ENCODE data around the gene TOMM20L.
A peak's percentile ranks its signal among the peaks of the same experiment; 100 is the strongest.
"Not testable (repeated sequence)": the region's sequence is repeated elsewhere in the genome, so short reads cannot be mapped to it uniquely, and the experiment has no call there.

The TOMM20L gene

GRCh38 chr14:58395812-58396788 is at the start of gene TOMM20L:
Gene TOMM20L, plus strand, starts transcription at chr14:58395930. Its CDS starts 28 bp downstream, at chr14:58395958.
- DNase-seq (ENCODE audit: low spot score in 2 of 2), result peak; percentile 78 to 84

GRCh38 chr14:58353516-58354299 is 42.0 kb upstream of the TOMM20L start:
- H3K4me3 ChIP-seq, result no peak overlapping the region
- H3K9me3 ChIP-seq, result no peaks in the 10 kb centered on the region
- in situ Hi-C loops (cut with MboI; ENCODE audit: low sequenced_read_pairs), result no loop called here

More at GRCh38 chr14:58395812-58396788, at the start of gene TOMM20L:
- H3K4me1 ChIP-seq, result peaks cover 19% of the 10 kb centered on the region
- H3K4me3 ChIP-seq, result peak within 1 kb of the TSS; percentile 27
- no peaks in the 10 kb centered on the region for H3K9me3 ChIP-seq
- in situ Hi-C loops (cut with MboI; ENCODE audit: low sequenced_read_pairs), result no loop called here
- H3K27me3 ChIP-seq (ENCODE audit: low read depth), result no peaks in the 10 kb centered on the region
- no peaks in the 10 kb centered on the region for H3K36me3 ChIP-seq (replicated peaks)

GRCh38 chr14:58354808-58355207 is 40.9 kb upstream of the TOMM20L start:
- Histone ChIP-seq H3K4me1 (peaks cover 7% of the 10 kb centered on the region), H3K9me3 (no peaks in the 10 kb centered on the region), H3K4me3 (no peak overlapping the region), H3K27me3 (ENCODE audit: low read depth) (no peaks in the 10 kb centered on the region), H3K36me3 (replicated peaks) (peaks cover 9% of the 10 kb centered on the region; the same call in 1 of the 2 replicates)
- in situ Hi-C loops (cut with MboI; ENCODE audit: low sequenced_read_pairs), result no loop called here
- no peak for DNase-seq (ENCODE audit: low spot score in 2 of 2)

More at GRCh38 chr14:58353516-58354299, 42.0 kb upstream of the TOMM20L start:
- peaks cover 7% of the 10 kb centered on the region for H3K4me1 ChIP-seq
- DNase-seq (ENCODE audit: low spot score in 2 of 2), result no peak
- peaks cover 13% of the 10 kb centered on the region; the same call in 1 of the 2 replicates for H3K36me3 ChIP-seq (replicated peaks)
- H3K27me3 ChIP-seq (ENCODE audit: low read depth), result no peaks in the 10 kb centered on the region

- Histone ChIP-seq H3K4me3 (no peak overlapping the region), H3K4me1 (peaks cover 7% of the 10 kb centered on the region), H3K36me3 (replicated peaks) (peaks cover 9% of the 10 kb centered on the region; the same call in 1 of the 2 replicates), H3K27me3 (ENCODE audit: low read depth) (no peaks in the 10 kb centered on the region), H3K9me3 (no peaks in the 10 kb centered on the region)
- in situ Hi-C loops (cut with MboI; ENCODE audit: low sequenced_read_pairs), result no loop called here
- DNase-seq (ENCODE audit: low spot score in 2 of 2), result no peak
Observed at GRCh38 chr14:58356268-58356667, 39.5 kb upstream of the TOMM20L start.

- H3K9me3 ChIP-seq; H3K4me3 ChIP-seq; DNase-seq (ENCODE audit: low spot score in 2 of 2); H3K4me1 ChIP-seq; in situ Hi-C loops (cut with MboI; ENCODE audit: low sequenced_read_pairs); H3K27me3 ChIP-seq (ENCODE audit: low read depth): not testable (repeated sequence)
- peaks cover 20% of the 10 kb centered on the region for H3K36me3 ChIP-seq (replicated peaks)
Observed at GRCh38 chr14:58362272-58362671, 33.5 kb upstream of the TOMM20L start.

- Histone ChIP-seq H3K9me3 (no peaks in the 10 kb centered on the region), H3K36me3 (replicated peaks) (peaks cover 20% of the 10 kb centered on the region), H3K4me1 (no peaks in the 10 kb centered on the region), H3K27me3 (ENCODE audit: low read depth) (no peaks in the 10 kb centered on the region), H3K4me3 (no peak overlapping the region)
- in situ Hi-C loops (cut with MboI; ENCODE audit: low sequenced_read_pairs), result no loop called here
- peak in 1 of 2 experiments; percentile 33 for DNase-seq (ENCODE audit: low spot score in 2 of 2)
Observed at GRCh38 chr14:58362798-58363412, 32.8 kb upstream of the TOMM20L start.

- DNase-seq (ENCODE audit: low spot score in 2 of 2), result no peak
- H3K4me1 ChIP-seq, result no peaks in the 10 kb centered on the region
- H3K36me3 ChIP-seq (replicated peaks), result peaks cover 20% of the 10 kb centered on the region
- H3K9me3 ChIP-seq, result no peaks in the 10 kb centered on the region
- no peaks in the 10 kb centered on the region for H3K27me3 ChIP-seq (ENCODE audit: low read depth)
- no peak overlapping the region for H3K4me3 ChIP-seq
- in situ Hi-C loops (cut with MboI; ENCODE audit: low sequenced_read_pairs), result no loop called here
Observed at GRCh38 chr14:58364316-58364715, 31.4 kb upstream of the TOMM20L start.

- DNase-seq (ENCODE audit: low spot score in 2 of 2), result no peak
- no peaks in the 10 kb centered on the region for H3K27me3 ChIP-seq (ENCODE audit: low read depth)
- no peaks in the 10 kb centered on the region for H3K9me3 ChIP-seq
- H3K4me3 ChIP-seq, result no peak overlapping the region
- in situ Hi-C loops (cut with MboI; ENCODE audit: low sequenced_read_pairs), result no loop called here
- peaks cover 24% of the 10 kb centered on the region for H3K36me3 ChIP-seq (replicated peaks)
- H3K4me1 ChIP-seq, result no peaks in the 10 kb centered on the region
Observed at GRCh38 chr14:58367296-58367695, 28.4 kb upstream of the TOMM20L start.

GRCh38 chr14:58368956-58369355 is 26.8 kb upstream of the TOMM20L start:
- in situ Hi-C loops (cut with MboI; ENCODE audit: low sequenced_read_pairs), result no loop called here
- no peak overlapping the region for H3K4me3 ChIP-seq
- peaks cover 24% of the 10 kb centered on the region for H3K36me3 ChIP-seq (replicated peaks)
- H3K27me3 ChIP-seq (ENCODE audit: low read depth), result no peaks in the 10 kb centered on the region
- no peak for DNase-seq (ENCODE audit: low spot score in 2 of 2)
- H3K4me1 ChIP-seq, result no peaks in the 10 kb centered on the region
- H3K9me3 ChIP-seq, result no peaks in the 10 kb centered on the region

GRCh38 chr14:58376791-58377190 is 18.9 kb upstream of the TOMM20L start:
- no peaks in the 10 kb centered on the region for H3K27me3 ChIP-seq (ENCODE audit: low read depth)
- H3K36me3 ChIP-seq (replicated peaks), result peaks cover 4% of the 10 kb centered on the region; the same call in 1 of the 2 replicates
- H3K9me3 ChIP-seq, result no peaks in the 10 kb centered on the region
- no peak overlapping the region for H3K4me3 ChIP-seq
- no peak for DNase-seq (ENCODE audit: low spot score in 2 of 2)
- no peaks in the 10 kb centered on the region for H3K4me1 ChIP-seq
- in situ Hi-C loops (cut with MboI; ENCODE audit: low sequenced_read_pairs), result no loop called here

GRCh38 chr14:58390830-58391229 is 4.9 kb upstream of the TOMM20L start:
- Histone ChIP-seq H3K4me3 (no peak overlapping the region), H3K4me1 (peaks cover 9% of the 10 kb centered on the region), H3K9me3 (no peaks in the 10 kb centered on the region), H3K36me3 (replicated peaks) (no peaks in the 10 kb centered on the region), H3K27me3 (ENCODE audit: low read depth) (no peaks in the 10 kb centered on the region)
- no peak for DNase-seq (ENCODE audit: low spot score in 2 of 2)
- in situ Hi-C loops (cut with MboI; ENCODE audit: low sequenced_read_pairs), result no loop called here

GRCh38 chr14:58395562-58395811 is 243 bp upstream of the TOMM20L start:
- H3K36me3 ChIP-seq (replicated peaks), result no peaks in the 10 kb centered on the region
- DNase-seq (ENCODE audit: low spot score in 2 of 2), result no peak
- H3K27me3 ChIP-seq (ENCODE audit: low read depth), result no peaks in the 10 kb centered on the region
- in situ Hi-C loops (cut with MboI; ENCODE audit: low sequenced_read_pairs), result no loop called here
- no peaks in the 10 kb centered on the region for H3K9me3 ChIP-seq
- H3K4me1 ChIP-seq, result peaks cover 20% of the 10 kb centered on the region
- H3K4me3 ChIP-seq, result peak overlapping the region; percentile 27

- H3K4me3 ChIP-seq, result no peak overlapping the region
- peaks cover 17% of the 10 kb centered on the region for H3K4me1 ChIP-seq
- no peaks in the 10 kb centered on the region for H3K27me3 ChIP-seq (ENCODE audit: low read depth)
- H3K36me3 ChIP-seq (replicated peaks), result no peaks in the 10 kb centered on the region
- H3K9me3 ChIP-seq, result no peaks in the 10 kb centered on the region
- in situ Hi-C loops (cut with MboI; ENCODE audit: low sequenced_read_pairs), result no loop called here
- DNase-seq (ENCODE audit: low spot score in 2 of 2), result no peak
Observed at GRCh38 chr14:58397156-58397555, 1.4 kb downstream of the TOMM20L start.

Measured in HAP-1 (cell line).